HG02610 (cell line): Measurements from ENCODE around the gene BIN1.
"Not testable (repeated sequence)": the region's sequence is repeated elsewhere in the genome, so short reads cannot be mapped to it uniquely, and the experiment has no call there.

Experiments
- ATAC-seq: cut with Tn5 transposase; IDR thresholded peaks from one replicate; pipeline ENCODE4 v1.9.1; 2021; ENCODE audit warnings: mild to moderate bottlenecking, moderate library complexity; ENCODE audit not compliant: unreplicated experiment

BIN1 gene

GRCh38 chr2:127134833-127135830, 28.2 kb upstream of the BIN1 start:
- ATAC-seq: peak; percentile 71

- no peak for ATAC-seq
Observed at GRCh38 chr2:127134235-127134634, 27.3 kb upstream of the BIN1 start.

GRCh38 chr2:127133793-127134192, 26.8 kb upstream of the BIN1 start:
- ATAC-seq: no peak

- ATAC-seq: no peak
Observed at GRCh38 chr2:127130421-127130820, 23.5 kb upstream of the BIN1 start.

GRCh38 chr2:127129937-127130336, 23.0 kb upstream of the BIN1 start:
- ATAC-seq: no peak

- ATAC-seq: peak; percentile 92
Observed at GRCh38 chr2:127128445-127128904, 21.5 kb upstream of the BIN1 start.

- ATAC-seq: no peak
Observed at GRCh38 chr2:127125821-127126220, 18.9 kb upstream of the BIN1 start.

- ATAC-seq: no peak
Observed at GRCh38 chr2:127124426-127124825, 17.5 kb upstream of the BIN1 start.

GRCh38 chr2:127122361-127123027, 15.5 kb upstream of the BIN1 start:
- no peak for ATAC-seq

GRCh38 chr2:127121776-127122176, 14.8 kb upstream of the BIN1 start:
- no peak for ATAC-seq

- no peak for ATAC-seq
Observed at GRCh38 chr2:127121353-127121752, 14.4 kb upstream of the BIN1 start.

GRCh38 chr2:127120408-127120807, 13.5 kb upstream of the BIN1 start:
- not testable (repeated sequence) for ATAC-seq

GRCh38 chr2:127118467-127118866, 11.5 kb upstream of the BIN1 start:
- ATAC-seq: no peak

GRCh38 chr2:127118038-127118437, 11.1 kb upstream of the BIN1 start:
- no peak for ATAC-seq

GRCh38 chr2:127117603-127118002, 10.6 kb upstream of the BIN1 start:
- no peak for ATAC-seq

- no peak for ATAC-seq
Observed at GRCh38 chr2:127115471-127116199, 8.7 kb upstream of the BIN1 start.

GRCh38 chr2:127110985-127111384, 4.0 kb upstream of the BIN1 start:
- ATAC-seq: no peak

GRCh38 chr2:127108090-127108523, 1.2 kb upstream of the BIN1 start:
- no peak for ATAC-seq

GRCh38 chr2:127107622-127107999, 657 bp upstream of the BIN1 start:
- no peak for ATAC-seq

GRCh38 chr2:127106457-127106990, 430 bp downstream of the BIN1 start:
- peak; percentile 11 for ATAC-seq
